Panc1 (cell line): ENCODE measurements around the gene MPZL3.

Experiments used
- CTCF ChIP-seq: fragments of 450-650 bp; IDR thresholded peaks from 2 replicates; pipeline ENCODE4 v1.5.1; 2017; ENCODE audit warnings: mild to moderate bottlenecking
- POLR2AphosphoS5 ChIP-seq: IDR thresholded peaks from 2 replicates; pipeline ENCODE4 v1.6.1; 2012; ENCODE audit warnings: mild to moderate bottlenecking, low read depth, low read length, moderate library complexity
- REST ChIP-seq, 2 experiments: IDR thresholded peaks; 2 replicates each; pipeline ENCODE4 v1.6.1; 2011 to 2012; ENCODE audit warnings: low read depth in 2 of 2, control low read depth in 1 of 2, low read length in 1 of 2, mild to moderate bottlenecking in 1 of 2, moderate library complexity in 1 of 2; ENCODE audit not compliant: insufficient read depth in 1 of 2
- SIN3A ChIP-seq: IDR thresholded peaks from 2 replicates; pipeline ENCODE4 v1.6.1; 2012; ENCODE audit warnings: low read depth, mild to moderate bottlenecking, low read length, moderate library complexity, borderline replicate concordance; ENCODE audit not compliant: insufficient read depth
- TCF7L2 ChIP-seq: IDR thresholded peaks from 2 replicates; pipeline ENCODE4 v1.6.1; 2011; ENCODE audit warnings: mild to moderate bottlenecking, low read depth, low read length, inconsistent platforms

- TF ChIP-seq CTCF (no peak), SIN3A (no peak), POLR2AphosphoS5 (no peak), REST (IDR thresholded peaks at IDR 0.05; ENCODE audit: insufficient read depth in 1 of 2, low read depth in 2 of 2, low read length in 1 of 2) (no peak), TCF7L2 (no peak)
Measured at GRCh38 chr11:118283037-118283636, 31.0 kb upstream of the MPZL3 start.
